Gastrocnemius medialis (tissue), 4 donors: ENCODE results near the gene PRKD3.

Experiments used
- CTCF ChIP-seq, 5 experiments: fragments of 450-650 bp in 3 of 5; fragments of 200-600 bp in 2 of 5; sonication (generic) in 2 of 5; IDR thresholded peaks in 4 of 5; conservative IDR thresholded peaks in 1 of 5; 1 replicate in 4 of 5; 2 replicates in 1 of 5; pipeline ENCODE4 v1.5.1; 2016 to 2019; ENCODE audit warnings: antibody characterized with exemption in 5 of 5, mild to moderate bottlenecking in 3 of 5, moderate library complexity in 3 of 5
- POLR2A ChIP-seq, 2 donors: fragments of 450-650 bp; IDR thresholded peaks; one replicate each; pipeline ENCODE4 v1.6.1; 2017; ENCODE audit warnings: antibody characterized with exemption in 2 of 2, mild to moderate bottlenecking in 2 of 2, moderate library complexity in 2 of 2

- TF ChIP-seq CTCF (IDR thresholded peaks at IDR 0.05 in 4 of 5, conservative IDR thresholded peaks at IDR 0.05 in 1 of 5) (no peak), POLR2A (IDR thresholded peaks at IDR 0.05) (no peak)
Observed at GRCh38 chr2:37321029-37321682, 3.5 kb downstream of the PRKD3 start.
